ENCODE results near the gene NDUFV3.
"Not testable (repeated sequence)": the region's sequence is repeated elsewhere in the genome, so short reads cannot be mapped to it uniquely, and the experiment has no call there.

Gene NDUFV3

DNA sequence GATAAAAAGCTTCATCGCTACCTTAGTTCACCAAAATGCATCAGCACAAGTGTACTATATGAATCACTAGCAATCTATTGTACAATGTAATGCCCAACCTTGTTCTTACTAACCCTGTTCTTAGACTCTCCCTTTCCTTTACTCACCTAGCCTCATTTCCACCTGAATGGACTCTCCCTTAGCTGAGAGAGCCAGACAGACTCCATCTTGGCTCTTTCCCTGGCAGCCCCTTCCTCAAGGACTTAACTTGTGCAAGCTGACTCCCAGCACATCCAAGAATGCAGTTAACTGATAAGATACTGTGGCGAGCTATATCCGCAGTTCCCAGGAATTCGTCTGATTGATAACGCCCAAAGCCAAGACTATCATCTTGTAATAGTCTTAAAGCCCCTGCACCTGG, 43.3 kb downstream of the NDUFV3 start:
- H3K27ac ChIP-seq (ENCODE audit: low read depth, low read length, severe bottlenecking) = peak overlapping the region; percentile 94
- peaks cover 53% of the 10 kb centered on the region for H3K4me1 ChIP-seq (ENCODE audit: control insufficient read depth, insufficient read depth, low read length, poor library complexity, severe bottlenecking)
- H3K36me3 ChIP-seq (ENCODE audit: control insufficient read depth, insufficient read depth, low read length); H3K4me3 ChIP-seq (ENCODE audit: extremely low read depth, insufficient read depth, low read length, poor library complexity, severe bottlenecking); H3K9me3 ChIP-seq (ENCODE audit: control insufficient read depth, low read length): not testable (repeated sequence)
- 88 to 100% methylated on average over 1 of the region's 5 CpGs for WGBS, 2 experiments (ENCODE audit: insufficient coverage in 2 of 2)

- H3K4me1 ChIP-seq (ENCODE audit: control insufficient read depth, insufficient read depth, low read length, poor library complexity, severe bottlenecking) = peaks cover 46% of the 10 kb centered on the region
- 48 to 68% methylated on average over 2 to 8 of the region's 16 CpGs for WGBS, 2 experiments (ENCODE audit: insufficient coverage in 2 of 2)
- H3K27ac ChIP-seq (ENCODE audit: low read depth, low read length, severe bottlenecking) = peak overlapping the region; percentile 94
- not testable (repeated sequence) for H3K9me3 ChIP-seq (ENCODE audit: control insufficient read depth, low read length); H3K4me3 ChIP-seq (ENCODE audit: extremely low read depth, insufficient read depth, low read length, poor library complexity, severe bottlenecking); H3K36me3 ChIP-seq (ENCODE audit: control insufficient read depth, insufficient read depth, low read length)
Observed at GRCh38 chr21:42937034-42937940, 44.2 kb downstream of the NDUFV3 start.

GRCh38 chr21:42937960-42938605, 45.0 kb downstream of the NDUFV3 start:
- peak overlapping the region; percentile 94 for H3K27ac ChIP-seq (ENCODE audit: low read depth, low read length, severe bottlenecking)

DNA sequence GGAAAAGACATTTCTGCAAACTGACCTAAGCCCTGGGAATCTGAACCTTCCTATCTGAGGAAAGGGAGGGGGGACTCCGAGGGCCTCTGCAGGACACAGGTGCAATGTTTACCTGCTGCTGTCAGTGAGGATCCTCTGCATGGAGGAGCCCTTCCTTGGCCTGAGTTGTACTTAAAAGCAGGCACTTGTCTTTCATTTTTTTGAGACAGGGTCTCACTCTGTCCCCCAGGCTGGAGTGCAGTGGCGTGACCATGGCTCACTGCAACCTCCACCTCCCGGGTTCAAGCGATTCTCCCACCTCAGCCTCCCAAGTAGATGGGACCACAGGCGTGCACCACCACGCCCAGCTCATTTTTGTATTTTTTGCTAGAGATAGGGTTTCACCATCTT, 45.5 kb downstream of the NDUFV3 start:
- H3K36me3 ChIP-seq (ENCODE audit: control insufficient read depth, insufficient read depth, low read length); H3K4me3 ChIP-seq (ENCODE audit: extremely low read depth, insufficient read depth, low read length, poor library complexity, severe bottlenecking); H3K9me3 ChIP-seq (ENCODE audit: control insufficient read depth, low read length): not testable (repeated sequence)
- H3K4me1 ChIP-seq (ENCODE audit: control insufficient read depth, insufficient read depth, low read length, poor library complexity, severe bottlenecking) = peaks cover 38% of the 10 kb centered on the region
- WGBS, 2 experiments (ENCODE audit: insufficient coverage in 2 of 2) = 88% methylated on average over 3 to 5 of the region's 6 CpGs
- peak overlapping the region; percentile 94 for H3K27ac ChIP-seq (ENCODE audit: low read depth, low read length, severe bottlenecking)

More at GRCh38 chr21:42937960-42938605, 45.0 kb downstream of the NDUFV3 start:
- no peaks in the 10 kb centered on the region for H3K9me3 ChIP-seq (ENCODE audit: control insufficient read depth, low read length)
- peaks cover 43% of the 10 kb centered on the region for H3K4me1 ChIP-seq (ENCODE audit: control insufficient read depth, insufficient read depth, low read length, poor library complexity, severe bottlenecking)
- 92 to 95% methylated on average over 19 to 20 of the region's 21 CpGs for whole genome bisulfite sequencing, 2 experiments (ENCODE audit: insufficient coverage in 2 of 2)
- H3K36me3 ChIP-seq (ENCODE audit: control insufficient read depth, insufficient read depth, low read length) = peaks cover 9% of the 10 kb centered on the region
- H3K4me3 ChIP-seq (ENCODE audit: extremely low read depth, insufficient read depth, low read length, poor library complexity, severe bottlenecking) = no peak overlapping the region

DNA sequence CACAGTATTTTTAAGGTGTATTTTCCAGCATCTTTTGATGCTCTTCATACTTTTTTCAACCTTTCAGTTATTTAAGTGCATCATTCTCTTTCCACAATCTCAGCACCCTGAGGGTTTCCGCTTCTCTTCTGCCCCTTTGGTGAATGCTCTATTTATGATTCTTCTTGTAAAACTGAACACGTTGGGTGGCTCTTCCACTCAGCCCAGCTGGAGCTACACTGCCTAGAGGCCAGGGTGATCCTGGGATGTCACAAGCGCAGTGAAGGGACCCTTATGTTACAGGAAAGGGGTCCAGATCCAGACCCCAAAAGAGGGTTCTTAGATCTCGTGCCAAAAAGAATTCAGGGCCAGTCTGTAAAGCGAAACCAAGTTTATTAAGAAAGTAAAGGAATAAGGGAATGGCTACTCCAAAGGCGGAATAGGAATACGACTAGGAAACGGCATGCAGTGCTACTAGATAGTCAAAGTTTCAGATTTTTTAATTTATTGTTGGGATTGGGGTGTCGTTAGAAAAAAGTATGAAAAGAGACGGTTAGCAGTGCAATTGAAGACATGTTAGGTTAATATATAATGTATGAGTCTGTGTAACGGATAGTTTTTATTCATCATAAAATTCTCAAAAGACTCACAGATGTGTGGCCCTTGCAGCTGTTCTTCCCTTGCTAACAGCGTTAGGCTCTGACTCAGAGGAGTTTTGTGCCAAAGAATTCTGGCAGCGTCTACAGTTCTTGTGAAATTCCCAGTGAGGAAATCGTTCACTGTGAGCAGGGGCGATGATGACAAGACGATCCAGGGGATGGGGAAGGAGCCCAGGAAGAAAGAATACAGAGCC, 46.7 kb downstream of the NDUFV3 start:
- WGBS, 2 experiments (ENCODE audit: insufficient coverage in 2 of 2) = 87 to 91% methylated on average over 12 to 13 of the region's 16 CpGs
- Histone ChIP-seq H3K36me3 (ENCODE audit: control insufficient read depth, insufficient read depth, low read length) (peaks cover 9% of the 10 kb centered on the region), H3K27ac (ENCODE audit: low read depth, low read length, severe bottlenecking) (peak overlapping the region; percentile 10), H3K9me3 (ENCODE audit: control insufficient read depth, low read length) (no peaks in the 10 kb centered on the region), H3K4me1 (ENCODE audit: control insufficient read depth, insufficient read depth, low read length, poor library complexity, severe bottlenecking) (peaks cover 26% of the 10 kb centered on the region), H3K4me3 (ENCODE audit: extremely low read depth, insufficient read depth, low read length, poor library complexity, severe bottlenecking) (no peak overlapping the region)

GRCh38 chr21:42941696-42942085, 48.6 kb downstream of the NDUFV3 start:
- Histone ChIP-seq H3K9me3 (ENCODE audit: control insufficient read depth, low read length) (no peaks in the 10 kb centered on the region), H3K36me3 (ENCODE audit: control insufficient read depth, insufficient read depth, low read length) (peaks cover 9% of the 10 kb centered on the region), H3K4me3 (ENCODE audit: extremely low read depth, insufficient read depth, low read length, poor library complexity, severe bottlenecking) (no peak overlapping the region), H3K27ac (ENCODE audit: low read depth, low read length, severe bottlenecking) (no peak overlapping the region), H3K4me1 (ENCODE audit: control insufficient read depth, insufficient read depth, low read length, poor library complexity, severe bottlenecking) (peaks cover 20% of the 10 kb centered on the region)
- 97 to 100% methylated on average over 4 of the region's 6 CpGs for WGBS, 2 experiments (ENCODE audit: insufficient coverage in 2 of 2)

- peaks cover 18% of the 10 kb centered on the region for H3K4me1 ChIP-seq (ENCODE audit: control insufficient read depth, insufficient read depth, low read length, poor library complexity, severe bottlenecking)
- no peak overlapping the region for H3K27ac ChIP-seq (ENCODE audit: low read depth, low read length, severe bottlenecking)
- no peak overlapping the region for H3K4me3 ChIP-seq (ENCODE audit: extremely low read depth, insufficient read depth, low read length, poor library complexity, severe bottlenecking)
- peaks cover 9% of the 10 kb centered on the region for H3K36me3 ChIP-seq (ENCODE audit: control insufficient read depth, insufficient read depth, low read length)
- WGBS, 2 experiments (ENCODE audit: insufficient coverage in 2 of 2) = 69 to 100% methylated on average over 2 to 6 of the region's 6 CpGs
- H3K9me3 ChIP-seq (ENCODE audit: control insufficient read depth, low read length) = no peaks in the 10 kb centered on the region
Observed at GRCh38 chr21:42942244-42942643, 49.1 kb downstream of the NDUFV3 start.

DNA sequence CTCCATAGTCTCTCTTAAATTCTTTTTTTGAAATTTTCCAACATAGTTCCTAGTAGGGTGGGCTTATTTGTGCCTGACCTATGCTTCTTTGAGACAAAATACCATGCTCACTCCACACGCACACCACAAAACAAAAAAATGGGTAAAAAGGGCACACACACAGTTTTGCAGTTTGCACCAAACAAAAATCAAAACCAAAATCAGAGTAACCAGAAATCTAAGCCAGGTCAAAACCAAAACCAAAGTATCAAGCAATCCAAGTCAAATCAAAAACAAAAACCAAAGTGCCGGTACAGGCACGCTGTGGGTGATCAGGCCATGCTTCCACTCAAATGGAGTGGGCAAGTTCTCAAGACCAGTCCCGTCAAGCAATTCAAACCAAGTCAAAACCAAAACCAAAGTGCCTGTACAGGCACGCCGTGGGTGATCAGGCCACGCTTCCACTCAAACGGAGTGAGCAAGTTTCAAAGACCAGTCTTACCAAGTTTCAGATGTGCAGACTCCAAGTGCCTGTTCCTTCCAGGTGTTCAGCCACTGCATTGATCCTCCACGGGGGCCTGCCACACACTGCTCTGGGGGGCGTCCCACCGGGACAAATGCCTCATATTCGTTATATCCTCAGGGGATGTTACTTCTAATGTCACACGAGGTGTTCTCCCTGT, 56.1 kb downstream of the NDUFV3 start:
- 94% methylated on average over 11 to 12 of the region's 13 CpGs for WGBS, 2 experiments (ENCODE audit: insufficient coverage in 2 of 2)
- not testable (repeated sequence) for H3K4me1 ChIP-seq (ENCODE audit: control insufficient read depth, insufficient read depth, low read length, poor library complexity, severe bottlenecking); H3K4me3 ChIP-seq (ENCODE audit: extremely low read depth, insufficient read depth, low read length, poor library complexity, severe bottlenecking); H3K27ac ChIP-seq (ENCODE audit: low read depth, low read length, severe bottlenecking); H3K36me3 ChIP-seq (ENCODE audit: control insufficient read depth, insufficient read depth, low read length); H3K9me3 ChIP-seq (ENCODE audit: control insufficient read depth, low read length)

GRCh38 chr21:42951193-42951592, 58.1 kb downstream of the NDUFV3 start:
- not testable (repeated sequence) for H3K27ac ChIP-seq (ENCODE audit: low read depth, low read length, severe bottlenecking); H3K9me3 ChIP-seq (ENCODE audit: control insufficient read depth, low read length); H3K4me3 ChIP-seq (ENCODE audit: extremely low read depth, insufficient read depth, low read length, poor library complexity, severe bottlenecking); H3K36me3 ChIP-seq (ENCODE audit: control insufficient read depth, insufficient read depth, low read length); H3K4me1 ChIP-seq (ENCODE audit: control insufficient read depth, insufficient read depth, low read length, poor library complexity, severe bottlenecking)
- 100% methylated on average over 1 of the region's 9 CpGs; no CpG with 5 or more reads in 1 of the 2 experiments for WGBS, 2 experiments (ENCODE audit: insufficient coverage in 2 of 2)
